GM12878 (cell line): ENCODE measurements around the gene EPB41L4B. TPM values are rescaled to one million over a fixed set of nuclear protein-coding genes. Genes with fewer than 3 reads are reported as not detected.

Experiments used
- CBX5 ChIP-seq: sonication (generic); IDR thresholded peaks from 2 replicates; pipeline ENCODE4 v1.6.1; 2016; ENCODE audit warnings: low read depth, moderate library complexity, mild to moderate bottlenecking, inconsistent platforms
- ETV6 ChIP-seq, 2 experiments: fragments of 450-650 bp in 1 of 2; IDR thresholded peaks in 1 of 2; conservative IDR thresholded peaks in 1 of 2; 2 replicates each; pipeline ENCODE4 v1.6.1; 2014; ENCODE audit warnings: antibody characterized with exemption in 1 of 2, borderline replicate concordance in 1 of 2, low read depth in 1 of 2, mild to moderate bottlenecking in 1 of 2, moderate library complexity in 1 of 2
- JUNB ChIP-seq: IDR thresholded peaks from 2 replicates; pipeline ENCODE4 v1.6.1; 2016; ENCODE audit warnings: antibody characterized with exemption, mild to moderate bottlenecking
- RAD21 ChIP-seq: IDR thresholded peaks from 2 replicates; pipeline ENCODE4 v1.6.1; 2011; ENCODE audit warnings: mild to moderate bottlenecking, low read depth, low read length, moderate library complexity; ENCODE audit not compliant: insufficient read depth
- SIN3A ChIP-seq: IDR thresholded peaks from 2 replicates; pipeline ENCODE4 v1.6.1; 2012; ENCODE audit warnings: low read depth, low read length, improper control_type of control experiment
- SRF ChIP-seq, 2 experiments: IDR thresholded peaks; 2 replicates each; pipeline ENCODE4 v1.6.1; 2011; ENCODE audit warnings: low read depth in 2 of 2, low read length in 2 of 2, mild to moderate bottlenecking in 1 of 2, moderate library complexity in 1 of 2
- polyA plus RNA-seq, 11 experiments: library from polyadenylated mRNA; depleted of rRNA in 4 of 11; unstranded in 6 of 11; stranded (reverse) in 5 of 11; fragments of >200 nt; fragmentation: Nextera tagmentation in 4 of 11; fragmentation: Illumina TruSeq in 1 of 11; extraction: Ambion mirVana in 4 of 11; extraction: Trizol in 1 of 11; gene quantifications; 1 replicate in 1 of 11; 2 replicates in 10 of 11; pipeline versions ENCODE4 v1.2.1 to v1.2.3, GENCODE V29; 2011 to 2016; ENCODE audit warnings: inconsistent platforms in 2 of 11, missing spikeins in 2 of 11, low read depth in 1 of 11
- total RNA-seq, 4 experiments: library from RNA; depleted of rRNA in 3 of 4; stranded (reverse); fragments of >200 nt in 3 of 4; fragmentation: Illumina TruSeq in 1 of 4; extraction: Trizol in 1 of 4; gene quantifications; 2 replicates each; pipeline versions ENCODE4 v1.2.1 to v1.2.3, GENCODE V29; 2013 to 2021
- TF ChIP-seq, protein P1 (sequence below): IDR thresholded peaks from 2 replicates; pipeline ENCODE4 v1.6.1; 2012; ENCODE audit warnings: improper control_type of control experiment, low read depth, low read length; ENCODE audit not compliant: insufficient replicate concordance

EPB41L4B gene
- total and polyA plus RNA-seq, 10 of the 15 experiments (the other 5 are each of a cell fraction or from before 2014, with no cell fraction given): 0.04 to 0.75 (median 0.13) TPM; not detected in 1

DNA sequence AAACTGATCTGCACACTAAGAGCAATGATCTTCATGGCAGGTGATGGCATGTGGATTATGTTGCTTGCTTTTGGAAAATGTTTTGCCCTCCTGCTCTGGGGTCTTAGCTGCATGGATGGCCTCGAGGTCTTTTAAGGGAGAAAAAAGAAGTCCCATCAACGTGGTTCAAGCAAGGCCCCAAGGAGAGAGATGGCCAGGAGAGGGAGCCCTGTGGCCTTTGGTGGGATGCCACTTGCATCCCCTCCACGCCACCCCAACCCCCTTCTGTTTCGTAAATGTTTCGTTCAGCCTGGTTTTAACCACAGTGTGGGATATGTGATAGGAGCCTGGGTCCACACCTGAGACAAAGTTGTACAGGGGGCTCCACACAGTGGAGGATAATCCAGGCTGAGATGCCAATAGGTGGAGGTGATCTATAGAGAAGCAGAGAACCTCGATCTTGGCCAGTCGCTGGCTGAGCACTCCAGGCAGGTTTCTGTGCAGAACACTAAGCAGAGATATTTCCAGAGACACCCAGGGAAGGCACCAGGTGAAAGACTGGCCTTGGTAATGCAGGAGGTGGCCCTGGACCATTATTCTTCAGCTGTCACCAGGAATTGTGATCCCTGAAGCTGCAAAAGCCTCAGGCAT, 128.0 kb downstream of the EPB41L4B start (continued):
- TF ChIP-seq, protein P1, sequence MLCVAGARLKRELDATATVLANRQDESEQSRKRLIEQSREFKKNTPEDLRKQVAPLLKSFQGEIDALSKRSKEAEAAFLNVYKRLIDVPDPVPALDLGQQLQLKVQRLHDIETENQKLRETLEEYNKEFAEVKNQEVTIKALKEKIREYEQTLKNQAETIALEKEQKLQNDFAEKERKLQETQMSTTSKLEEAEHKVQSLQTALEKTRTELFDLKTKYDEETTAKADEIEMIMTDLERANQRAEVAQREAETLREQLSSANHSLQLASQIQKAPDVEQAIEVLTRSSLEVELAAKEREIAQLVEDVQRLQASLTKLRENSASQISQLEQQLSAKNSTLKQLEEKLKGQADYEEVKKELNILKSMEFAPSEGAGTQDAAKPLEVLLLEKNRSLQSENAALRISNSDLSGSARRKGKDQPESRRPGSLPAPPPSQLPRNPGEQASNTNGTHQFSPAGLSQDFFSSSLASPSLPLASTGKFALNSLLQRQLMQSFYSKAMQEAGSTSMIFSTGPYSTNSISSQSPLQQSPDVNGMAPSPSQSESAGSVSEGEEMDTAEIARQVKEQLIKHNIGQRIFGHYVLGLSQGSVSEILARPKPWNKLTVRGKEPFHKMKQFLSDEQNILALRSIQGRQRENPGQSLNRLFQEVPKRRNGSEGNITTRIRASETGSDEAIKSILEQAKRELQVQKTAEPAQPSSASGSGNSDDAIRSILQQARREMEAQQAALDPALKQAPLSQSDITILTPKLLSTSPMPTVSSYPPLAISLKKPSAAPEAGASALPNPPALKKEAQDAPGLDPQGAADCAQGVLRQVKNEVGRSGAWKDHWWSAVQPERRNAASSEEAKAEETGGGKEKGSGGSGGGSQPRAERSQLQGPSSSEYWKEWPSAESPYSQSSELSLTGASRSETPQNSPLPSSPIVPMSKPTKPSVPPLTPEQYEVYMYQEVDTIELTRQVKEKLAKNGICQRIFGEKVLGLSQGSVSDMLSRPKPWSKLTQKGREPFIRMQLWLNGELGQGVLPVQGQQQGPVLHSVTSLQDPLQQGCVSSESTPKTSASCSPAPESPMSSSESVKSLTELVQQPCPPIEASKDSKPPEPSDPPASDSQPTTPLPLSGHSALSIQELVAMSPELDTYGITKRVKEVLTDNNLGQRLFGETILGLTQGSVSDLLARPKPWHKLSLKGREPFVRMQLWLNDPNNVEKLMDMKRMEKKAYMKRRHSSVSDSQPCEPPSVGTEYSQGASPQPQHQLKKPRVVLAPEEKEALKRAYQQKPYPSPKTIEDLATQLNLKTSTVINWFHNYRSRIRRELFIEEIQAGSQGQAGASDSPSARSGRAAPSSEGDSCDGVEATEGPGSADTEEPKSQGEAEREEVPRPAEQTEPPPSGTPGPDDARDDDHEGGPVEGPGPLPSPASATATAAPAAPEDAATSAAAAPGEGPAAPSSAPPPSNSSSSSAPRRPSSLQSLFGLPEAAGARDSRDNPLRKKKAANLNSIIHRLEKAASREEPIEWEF: no peak
- TF ChIP-seq CBX5: no peak
- no peak for TF ChIP-seq JUNB
- no peak for TF ChIP-seq SRF (IDR thresholded peaks at IDR 0.05; ENCODE audit: low read depth in 2 of 2, low read length in 2 of 2)
- TF ChIP-seq SIN3A: no peak
- no peak for TF ChIP-seq ETV6 (conservative IDR thresholded peaks at IDR 0.05 in 1 of 2, IDR thresholded peaks at IDR 0.05 in 1 of 2; ENCODE audit: borderline replicate concordance in 1 of 2, low read depth in 1 of 2)
- TF ChIP-seq RAD21: peak; percentile 35; the same call in 1 of the 2 replicates
- TF ChIP-seq, all 136 proteins: peak for 3
